Panc1 (cell line): Measurements from ENCODE around the gene RABGAP1.

Experiments
- CTCF ChIP-seq: fragments of 450-650 bp; IDR thresholded peaks from 2 replicates; pipeline ENCODE4 v1.5.1; 2017; ENCODE audit warnings: mild to moderate bottlenecking
- POLR2AphosphoS5 ChIP-seq: IDR thresholded peaks from 2 replicates; pipeline ENCODE4 v1.6.1; 2012; ENCODE audit warnings: mild to moderate bottlenecking, low read depth, low read length, moderate library complexity

GRCh38 chr9:123065196-123065595 is 124.4 kb downstream of the RABGAP1 start:
- TF ChIP-seq CTCF (no peak), POLR2AphosphoS5 (no peak)
